Middle frontal gyrus (tissue), 1 donor: ENCODE measurements around the gene MCOLN1.

ENCODE experiments used
- DNase-seq: peaks from one replicate; pipeline ENCODE4 v3.0.0-alpha.2; 2015; ENCODE audit warnings: low spot score; ENCODE audit errors: extremely low spot score

The MCOLN1 gene

GRCh38 chr19:7502552-7502951 is 19.9 kb upstream of the MCOLN1 start:
- DNase-seq, result no peak

GRCh38 chr19:7504684-7505083 is 17.7 kb upstream of the MCOLN1 start:
- DNase-seq, result no peak

GRCh38 chr19:7505288-7505681 is 17.1 kb upstream of the MCOLN1 start:
- no peak for DNase-seq

DNA sequence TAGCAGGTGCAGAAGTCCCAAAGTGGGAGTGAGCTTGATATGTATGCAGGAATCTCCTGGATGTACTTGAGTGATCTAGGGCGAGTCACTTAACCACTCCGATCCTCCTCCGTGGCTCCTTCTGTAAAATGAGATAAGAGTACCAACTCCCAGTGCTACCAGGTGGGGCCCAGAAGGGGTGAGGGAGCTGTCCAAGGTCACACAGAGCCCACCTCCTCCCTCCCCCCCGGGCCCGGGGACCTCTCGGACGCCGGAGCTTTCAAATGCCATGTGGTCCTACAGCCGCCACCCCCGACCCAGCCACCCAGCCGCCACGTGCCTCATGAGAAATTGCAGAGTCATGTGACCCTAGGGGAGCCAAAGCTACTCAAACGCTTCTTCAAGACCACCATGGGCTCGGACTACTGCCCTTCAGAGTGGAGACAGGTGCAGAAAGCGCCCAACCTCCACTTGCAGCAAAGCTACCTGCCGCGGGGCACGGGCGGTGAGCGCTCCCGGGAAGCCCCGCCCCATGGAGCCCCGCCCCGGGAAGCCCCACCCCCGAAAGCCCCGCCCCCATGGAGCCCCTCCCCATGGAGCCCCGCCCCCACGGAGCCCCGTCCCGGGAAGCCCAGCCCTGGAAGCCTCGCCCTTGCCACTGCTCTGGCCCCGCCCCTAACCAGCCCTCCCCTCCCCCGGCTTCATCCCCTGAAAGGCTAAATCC is 16.6 kb upstream of the MCOLN1 start:
- DNase-seq, result no peak

- no peak for DNase-seq
Observed at GRCh38 chr19:7506385-7507328, 15.8 kb upstream of the MCOLN1 start.

DNA sequence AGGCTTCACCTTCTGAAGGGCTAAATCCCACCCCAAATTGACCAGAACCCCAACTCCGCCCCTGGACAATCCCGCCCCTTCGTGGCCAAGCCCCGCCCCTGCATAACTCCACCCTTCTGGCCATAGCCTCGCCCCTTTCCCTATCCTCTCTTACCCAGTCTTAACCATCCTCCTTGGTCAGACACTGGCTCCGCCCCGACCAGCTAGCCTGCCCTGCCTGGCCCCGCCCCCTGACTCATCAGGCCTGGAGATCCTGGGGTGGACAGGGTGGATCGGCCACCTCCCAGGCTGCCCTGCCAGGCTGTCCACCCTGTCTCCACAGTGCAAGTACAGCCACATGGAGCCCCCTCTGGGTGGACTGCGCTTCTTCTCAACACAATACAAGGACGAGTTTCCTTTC is 14.5 kb upstream of the MCOLN1 start:
- DNase-seq, result no peak

GRCh38 chr19:7509625-7510024 is 12.8 kb upstream of the MCOLN1 start:
- no peak for DNase-seq

DNA sequence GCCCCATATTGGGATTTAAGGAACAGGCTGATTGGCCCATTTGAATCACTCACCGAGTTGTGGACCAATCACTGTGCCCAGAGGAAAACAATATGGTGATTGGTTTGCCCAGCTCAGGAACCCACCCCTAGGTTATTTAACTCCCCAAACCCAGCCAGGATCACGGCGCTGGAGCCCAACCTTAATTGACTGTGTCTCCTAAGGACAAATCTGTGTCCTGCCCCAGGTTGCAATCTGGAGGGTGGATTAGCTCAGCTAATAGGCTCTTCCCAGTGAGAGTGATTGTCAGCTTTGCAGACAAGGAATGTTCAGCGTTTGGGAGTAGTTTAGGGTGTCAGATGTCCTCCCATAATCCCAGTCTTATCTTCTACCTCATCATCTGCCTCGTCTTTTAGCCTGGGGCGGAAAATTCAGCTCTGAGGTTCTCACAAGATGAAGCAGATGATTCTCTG is 10.0 kb upstream of the MCOLN1 start:
- DNase-seq, result no peak

DNA sequence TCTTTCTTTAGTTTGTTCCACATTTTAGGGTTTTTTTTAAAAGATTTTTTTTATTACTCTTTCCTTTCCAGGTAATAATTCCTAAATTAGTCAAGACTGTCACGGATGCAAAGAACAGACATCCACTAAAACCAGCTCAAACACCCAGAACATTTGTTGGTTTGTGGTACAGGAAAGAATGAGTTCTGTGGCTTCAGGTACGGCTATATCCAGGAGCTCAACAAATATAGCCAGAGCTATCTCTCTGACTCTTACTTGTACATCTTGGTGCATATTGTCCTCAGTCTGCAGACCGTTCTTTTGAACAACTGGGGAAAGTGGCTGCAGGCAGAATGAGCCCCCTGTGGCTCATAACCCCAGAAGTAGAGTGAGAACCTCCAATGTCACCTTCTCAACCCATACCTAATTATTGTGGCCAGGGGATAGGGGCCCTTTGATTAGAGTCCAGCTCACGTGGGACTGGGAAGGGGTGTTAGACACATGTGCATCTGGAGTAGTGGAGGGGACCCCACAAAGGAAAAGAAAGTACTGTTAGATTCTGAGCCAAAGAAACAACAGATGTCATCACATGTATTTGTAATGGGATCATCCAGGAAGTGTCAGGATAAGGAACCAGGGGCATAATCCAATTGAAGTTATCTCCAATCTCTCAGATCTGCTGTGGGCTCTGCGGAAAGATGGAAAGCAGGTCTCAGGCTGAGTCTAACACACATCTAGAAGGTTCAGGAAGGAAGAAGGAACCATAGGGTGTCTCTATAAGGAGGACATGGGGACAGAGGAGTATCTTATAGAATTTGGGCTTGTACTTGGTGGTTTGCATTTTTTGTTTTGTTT is 8.4 kb upstream of the MCOLN1 start:
- DNase-seq, result no peak

DNA sequence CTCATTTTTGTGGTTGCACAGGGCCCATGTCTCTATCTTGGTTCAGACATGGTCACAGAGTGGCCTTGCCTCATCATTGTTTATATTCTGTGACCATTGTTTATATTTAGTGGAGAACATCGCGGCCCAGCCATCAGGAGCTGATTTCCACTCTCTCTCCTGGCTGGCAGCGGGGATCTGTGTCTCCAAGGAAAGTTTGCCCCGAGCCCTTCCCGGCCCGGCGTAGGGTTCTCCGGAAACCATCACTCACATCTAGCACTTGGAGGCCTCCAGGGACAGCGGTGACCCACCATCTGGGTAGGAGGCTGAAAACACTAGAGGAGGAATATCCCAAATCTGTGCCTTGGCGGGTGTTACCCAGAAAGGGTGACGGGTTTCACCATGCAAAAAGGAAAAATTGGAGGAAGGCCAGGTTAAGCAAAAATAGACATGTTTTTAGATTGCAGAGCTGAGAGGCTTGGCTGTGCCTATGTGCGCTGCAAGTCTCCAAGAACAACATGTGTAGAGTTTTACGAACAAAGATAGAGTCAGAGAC is 7.2 kb upstream of the MCOLN1 start:
- DNase-seq, result no peak

DNA sequence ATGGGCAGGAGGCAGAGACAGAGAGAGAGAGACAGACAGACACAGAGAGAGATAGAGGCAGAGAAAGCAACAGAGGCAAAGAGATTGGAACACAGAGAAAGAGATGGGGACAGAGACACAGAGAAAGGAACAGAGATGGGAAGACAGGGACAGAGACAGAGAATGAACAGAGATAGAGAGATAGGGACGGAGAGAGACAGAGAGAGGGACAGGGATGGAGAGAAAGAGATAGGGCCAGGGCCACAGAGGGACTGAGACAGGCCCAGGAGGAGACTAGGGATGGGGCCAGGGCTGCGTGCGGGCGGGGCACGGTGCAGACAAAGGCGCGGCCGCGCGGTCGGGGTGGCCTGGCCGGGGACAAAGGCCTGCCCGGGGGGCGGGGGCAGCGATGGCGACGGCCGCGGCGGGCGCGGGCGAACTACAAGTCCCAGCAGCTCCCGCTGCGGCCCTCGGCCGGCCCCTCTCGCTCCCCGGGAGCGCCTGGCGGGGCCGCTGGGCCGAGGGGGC is 6.7 kb upstream of the MCOLN1 start, which contains the start of gene ZNF358:
Gene ZNF358 (plus strand): TSS at position 459 of the 507 bp plus-strand sequence. CDS start 3,140 bp downstream, outside the sequence.
- DNase-seq, result no peak

GRCh38 chr19:7516333-7516732 is 6.1 kb upstream of the MCOLN1 start:
- DNase-seq, result no peak

DNA sequence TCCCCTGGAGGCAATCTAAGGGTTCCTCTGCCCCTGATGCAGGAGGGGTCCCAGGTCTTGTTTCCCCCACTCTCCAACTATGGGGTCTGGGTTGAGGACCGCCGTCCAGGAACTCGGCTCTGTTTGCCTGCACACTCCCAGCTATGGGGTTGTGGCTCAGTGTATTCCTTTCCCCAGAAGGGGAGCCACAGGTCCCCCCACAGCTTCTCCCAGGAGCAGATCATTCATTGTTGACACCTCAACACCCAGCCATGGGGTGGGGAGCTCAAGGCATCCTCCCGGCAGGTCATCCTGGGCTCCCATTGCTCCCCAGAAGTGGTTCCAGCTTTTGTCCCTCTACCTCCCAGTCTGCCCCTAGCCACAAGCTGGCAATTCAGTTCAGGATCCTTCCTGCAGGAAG is 5.5 kb upstream of the MCOLN1 start:
- no peak for DNase-seq

DNA sequence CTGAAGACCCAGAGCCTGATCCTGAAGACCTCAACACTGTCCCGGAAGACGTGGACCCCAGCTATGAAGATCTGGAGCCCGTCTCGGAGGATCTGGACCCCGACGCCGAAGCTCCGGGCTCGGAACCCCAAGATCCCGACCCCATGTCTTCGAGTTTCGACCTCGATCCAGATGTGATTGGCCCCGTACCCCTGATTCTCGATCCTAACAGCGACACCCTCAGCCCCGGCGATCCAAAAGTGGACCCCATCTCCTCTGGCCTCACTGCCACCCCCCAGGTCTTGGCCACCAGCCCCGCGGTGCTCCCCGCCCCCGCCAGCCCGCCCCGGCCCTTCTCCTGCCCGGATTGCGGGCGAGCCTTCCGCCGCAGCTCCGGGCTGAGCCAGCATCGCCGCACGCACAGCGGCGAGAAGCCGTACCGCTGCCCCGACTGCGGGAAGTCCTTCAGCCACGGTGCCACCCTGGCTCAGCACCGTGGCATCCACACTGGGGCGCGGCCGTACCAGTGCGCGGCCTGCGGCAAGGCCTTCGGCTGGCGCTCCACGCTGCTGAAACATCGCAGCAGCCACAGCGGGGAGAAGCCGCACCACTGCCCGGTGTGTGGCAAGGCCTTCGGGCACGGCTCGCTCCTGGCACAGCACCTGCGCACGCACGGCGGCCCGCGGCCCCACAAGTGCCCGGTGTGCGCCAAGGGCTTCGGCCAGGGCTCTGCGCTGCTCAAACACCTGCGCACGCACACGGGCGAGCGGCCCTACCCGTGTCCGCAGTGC is 2.9 kb upstream of the MCOLN1 start:
- DNase-seq, result no peak

DNA sequence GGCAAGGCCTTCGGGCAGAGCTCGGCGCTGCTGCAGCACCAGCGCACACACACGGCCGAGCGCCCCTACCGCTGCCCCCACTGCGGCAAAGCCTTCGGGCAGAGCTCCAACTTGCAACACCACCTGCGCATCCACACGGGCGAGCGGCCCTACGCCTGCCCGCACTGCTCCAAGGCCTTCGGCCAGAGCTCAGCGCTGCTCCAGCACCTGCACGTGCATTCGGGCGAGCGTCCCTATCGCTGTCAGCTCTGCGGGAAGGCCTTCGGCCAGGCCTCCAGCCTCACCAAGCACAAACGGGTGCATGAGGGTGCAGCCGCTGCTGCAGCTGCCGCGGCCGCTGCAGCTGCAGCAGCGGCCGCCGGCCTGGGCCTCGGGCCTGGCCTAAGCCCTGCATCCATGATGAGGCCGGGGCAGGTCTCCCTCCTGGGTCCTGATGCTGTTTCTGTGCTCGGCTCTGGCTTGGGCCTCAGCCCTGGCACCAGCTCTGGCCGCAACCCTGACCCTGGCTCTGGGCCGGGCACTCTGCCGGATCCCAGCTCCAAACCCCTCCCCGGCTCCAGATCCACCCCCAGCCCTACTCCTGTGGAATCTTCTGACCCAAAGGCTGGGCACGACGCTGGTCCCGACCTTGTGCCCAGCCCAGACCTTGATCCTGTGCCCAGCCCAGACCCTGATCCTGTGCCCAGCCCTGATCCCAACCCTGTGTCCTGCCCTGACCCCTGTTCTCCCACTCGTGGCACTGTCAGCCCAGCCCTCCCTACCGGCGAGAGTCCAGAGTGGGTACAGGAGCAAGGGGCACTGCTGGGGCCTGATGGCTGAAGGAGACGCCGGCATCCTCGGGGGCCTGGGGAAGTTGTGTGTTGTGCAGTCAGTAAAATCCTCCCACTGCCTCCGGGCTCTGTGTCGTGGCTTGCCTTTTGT is 2.0 kb upstream of the MCOLN1 start:
- no peak for DNase-seq

- DNase-seq, result no peak
Observed at GRCh38 chr19:7521551-7522071, 813 bp upstream of the MCOLN1 start.

GRCh38 chr19:7522923-7523667 is 671 bp downstream of the MCOLN1 start:
- no peak for DNase-seq

GRCh38 chr19:7524523-7524922 is 2.1 kb downstream of the MCOLN1 start:
- no peak for DNase-seq
